OCI-LY3 (cell line): Measurements from ENCODE around the gene TDP1.

Source experiments
- H2AFZ ChIP-seq: fragments of 200-600, 300-600 bp; shearing (Covaris generic); 2 replicates; pipeline ENCODE4 v1.6.0; 2014; ENCODE audit warnings: antibody characterized with exemption, low read depth, low read length
- H3K27ac ChIP-seq: fragments of 200-600, 300-600 bp; sonication (generic); 2 replicates; pipeline ENCODE4 v1.5.1; 2014; ENCODE audit warnings: mild to moderate bottlenecking, low read length, moderate library complexity, mixed read lengths
- H3K27me3 ChIP-seq: fragments of 200-600, 300-600 bp; sonication (generic); 2 replicates; pipeline ENCODE4 v1.6.1; 2014; ENCODE audit warnings: low read depth, low read length, mixed read lengths
- H3K36me3 ChIP-seq: fragments of 200-600, 300-600 bp; sonication (generic); replicated peaks from 2 replicates; pipeline ENCODE3; 2014; ENCODE audit warnings: low read depth, low read length, mixed read lengths
- H3K4me1 ChIP-seq: fragments of 300-600, 200-600 bp; sonication (generic); 2 replicates; pipeline ENCODE4 v1.6.1; 2014; ENCODE audit warnings: low read length, mixed read lengths
- H3K4me2 ChIP-seq: fragments of 200-600, 300-600 bp; sonication (generic); 2 replicates; pipeline ENCODE4 v1.6.1; 2014; ENCODE audit warnings: low read length, mixed read lengths
- H3K4me3 ChIP-seq: fragments of 300-600, 200-600 bp; sonication (generic); 2 replicates; pipeline ENCODE4 v1.5.1; 2014; ENCODE audit warnings: antibody characterized with exemption, mild to moderate bottlenecking, low read length, moderate library complexity
- H3K79me2 ChIP-seq: fragments of 300-600, 200-600 bp; shearing (Covaris generic); 2 replicates; pipeline ENCODE4 v1.6.1; 2014; ENCODE audit warnings: mild to moderate bottlenecking, low read length, mixed read lengths
- H3K9ac ChIP-seq: fragments of 300-600, 200-600 bp; shearing (Covaris generic); 2 replicates; pipeline ENCODE4 v1.6.0; 2014; ENCODE audit warnings: mild to moderate bottlenecking, low read length, moderate library complexity
- H3K9me3 ChIP-seq: fragments of 200-600, 300-600 bp; shearing (Covaris generic); 2 replicates; pipeline ENCODE4 v1.6.1; 2014; ENCODE audit warnings: low read length, mixed read lengths; ENCODE audit not compliant: insufficient read depth
- H4K20me1 ChIP-seq: fragments of 200-600, 300-600 bp; sonication (generic); 2 replicates; pipeline ENCODE4 v1.6.1; 2016; ENCODE audit warnings: low read length, mixed read lengths; ENCODE audit not compliant: insufficient read depth
- EZH2phosphoT487 ChIP-seq: fragments of 200-600 bp; shearing (Covaris generic); IDR thresholded peaks from 2 replicates; pipeline ENCODE4 v1.6.1; 2018; ENCODE audit warnings: antibody characterized with exemption, mixed run types, low read depth
- TF ChIP-seq, protein P1 (sequence below): fragments of 200-600, 300-600 bp; sonication (generic); IDR thresholded peaks from 2 replicates; pipeline ENCODE4 v1.5.1; 2014; ENCODE audit warnings: antibody characterized with exemption, low read length, low read depth

Gene TDP1

DNA sequence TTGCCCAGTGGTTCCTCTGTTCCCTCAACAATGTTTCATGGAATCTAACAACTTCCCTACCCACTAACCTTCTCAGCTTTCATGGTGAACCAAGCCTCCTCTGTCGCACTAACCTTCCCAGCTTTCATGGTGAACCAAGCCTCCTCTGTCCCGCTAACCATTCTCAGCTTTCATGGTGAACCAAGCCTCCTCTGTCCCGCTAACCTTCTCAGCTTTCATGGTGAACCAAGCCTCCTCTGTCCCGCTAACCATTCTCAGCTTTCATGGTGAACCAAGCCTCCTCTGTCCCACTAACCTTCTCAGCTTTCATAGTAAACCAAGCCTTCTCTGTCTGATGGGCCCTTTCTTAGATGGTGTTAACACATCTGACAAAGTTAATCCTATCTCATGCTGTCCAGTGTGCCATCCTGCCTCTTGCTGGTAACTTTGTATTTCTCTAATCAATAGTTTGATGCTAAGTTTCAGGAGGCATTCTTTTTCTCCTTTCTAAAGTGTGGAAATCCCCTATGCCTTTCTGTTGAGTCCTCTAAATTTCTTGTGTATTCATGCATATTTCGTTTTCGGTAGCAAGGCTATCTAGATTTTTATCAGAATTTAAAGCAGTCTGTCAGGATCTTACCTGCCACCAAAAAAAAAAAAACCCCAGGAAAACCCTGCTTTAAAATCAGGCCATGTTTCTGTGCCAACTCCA is 79.3 kb downstream of the TDP1 start:
- TF ChIP-seq, protein P1, sequence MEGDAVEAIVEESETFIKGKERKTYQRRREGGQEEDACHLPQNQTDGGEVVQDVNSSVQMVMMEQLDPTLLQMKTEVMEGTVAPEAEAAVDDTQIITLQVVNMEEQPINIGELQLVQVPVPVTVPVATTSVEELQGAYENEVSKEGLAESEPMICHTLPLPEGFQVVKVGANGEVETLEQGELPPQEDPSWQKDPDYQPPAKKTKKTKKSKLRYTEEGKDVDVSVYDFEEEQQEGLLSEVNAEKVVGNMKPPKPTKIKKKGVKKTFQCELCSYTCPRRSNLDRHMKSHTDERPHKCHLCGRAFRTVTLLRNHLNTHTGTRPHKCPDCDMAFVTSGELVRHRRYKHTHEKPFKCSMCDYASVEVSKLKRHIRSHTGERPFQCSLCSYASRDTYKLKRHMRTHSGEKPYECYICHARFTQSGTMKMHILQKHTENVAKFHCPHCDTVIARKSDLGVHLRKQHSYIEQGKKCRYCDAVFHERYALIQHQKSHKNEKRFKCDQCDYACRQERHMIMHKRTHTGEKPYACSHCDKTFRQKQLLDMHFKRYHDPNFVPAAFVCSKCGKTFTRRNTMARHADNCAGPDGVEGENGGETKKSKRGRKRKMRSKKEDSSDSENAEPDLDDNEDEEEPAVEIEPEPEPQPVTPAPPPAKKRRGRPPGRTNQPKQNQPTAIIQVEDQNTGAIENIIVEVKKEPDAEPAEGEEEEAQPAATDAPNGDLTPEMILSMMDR, result no peak
- TF ChIP-seq EZH2phosphoT487, result no peak
- H3K4me1 ChIP-seq, result peaks cover 19% of the 10 kb centered on the region
- no peaks in the 10 kb centered on the region for H3K9me3 ChIP-seq
- peak overlapping the region; percentile 29 for H3K4me2 ChIP-seq
- no peaks in the 10 kb centered on the region for H3K79me2 ChIP-seq
- no peak overlapping the region for H2AFZ ChIP-seq
- no peaks in the 10 kb centered on the region for H3K27me3 ChIP-seq
- peak overlapping the region; percentile 70 for H3K27ac ChIP-seq
- H3K4me3 ChIP-seq, result no peak overlapping the region
- H4K20me1 ChIP-seq, result no peaks in the 10 kb centered on the region
- H3K9ac ChIP-seq, result no peak overlapping the region
- H3K36me3 ChIP-seq, result peaks cover 57% of the 10 kb centered on the region

GRCh38 chr14:90039253-90040010 is 83.7 kb downstream of the TDP1 start:
- Histone ChIP-seq H3K27me3 (no peaks in the 10 kb centered on the region), H4K20me1 (no peaks in the 10 kb centered on the region), H2AFZ (no peak overlapping the region), H3K27ac (no peak overlapping the region), H3K9me3 (no peaks in the 10 kb centered on the region), H3K4me2 (no peak overlapping the region), H3K79me2 (no peaks in the 10 kb centered on the region), H3K36me3 (peaks cover 62% of the 10 kb centered on the region), H3K4me3 (no peak overlapping the region), H3K4me1 (peaks cover 19% of the 10 kb centered on the region), H3K9ac (no peak overlapping the region)
- TF ChIP-seq, protein P1, result no peak
- TF ChIP-seq EZH2phosphoT487, result no peak

DNA sequence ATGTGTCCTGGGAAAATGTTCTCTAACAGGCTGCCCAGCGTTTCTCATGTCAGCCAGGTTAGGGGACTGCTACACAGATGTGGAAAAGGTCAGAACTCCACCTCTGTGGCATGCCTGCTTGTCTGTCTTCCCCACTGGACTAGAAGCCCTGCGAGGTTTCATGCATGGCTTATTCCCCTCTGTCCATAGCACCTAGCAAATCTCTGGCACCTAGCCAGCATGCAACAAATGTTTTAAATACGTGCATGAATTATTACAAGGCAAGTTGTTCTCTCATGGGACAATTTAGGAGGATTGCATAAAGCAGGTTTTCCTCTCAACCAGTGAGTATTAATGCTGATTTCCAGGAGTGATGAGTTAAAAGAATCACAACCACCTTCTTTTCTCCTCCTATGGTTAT is 84.7 kb downstream of the TDP1 start:
- Histone ChIP-seq H3K36me3 (peaks cover 69% of the 10 kb centered on the region), H3K27me3 (no peaks in the 10 kb centered on the region), H4K20me1 (no peaks in the 10 kb centered on the region), H3K4me1 (peaks cover 10% of the 10 kb centered on the region), H3K27ac (no peak overlapping the region), H3K79me2 (no peaks in the 10 kb centered on the region), H3K9ac (no peak overlapping the region), H3K4me3 (no peak overlapping the region), H2AFZ (no peak overlapping the region), H3K9me3 (no peaks in the 10 kb centered on the region), H3K4me2 (no peak overlapping the region)
- TF ChIP-seq EZH2phosphoT487, result no peak
- TF ChIP-seq, protein P1, result no peak

DNA sequence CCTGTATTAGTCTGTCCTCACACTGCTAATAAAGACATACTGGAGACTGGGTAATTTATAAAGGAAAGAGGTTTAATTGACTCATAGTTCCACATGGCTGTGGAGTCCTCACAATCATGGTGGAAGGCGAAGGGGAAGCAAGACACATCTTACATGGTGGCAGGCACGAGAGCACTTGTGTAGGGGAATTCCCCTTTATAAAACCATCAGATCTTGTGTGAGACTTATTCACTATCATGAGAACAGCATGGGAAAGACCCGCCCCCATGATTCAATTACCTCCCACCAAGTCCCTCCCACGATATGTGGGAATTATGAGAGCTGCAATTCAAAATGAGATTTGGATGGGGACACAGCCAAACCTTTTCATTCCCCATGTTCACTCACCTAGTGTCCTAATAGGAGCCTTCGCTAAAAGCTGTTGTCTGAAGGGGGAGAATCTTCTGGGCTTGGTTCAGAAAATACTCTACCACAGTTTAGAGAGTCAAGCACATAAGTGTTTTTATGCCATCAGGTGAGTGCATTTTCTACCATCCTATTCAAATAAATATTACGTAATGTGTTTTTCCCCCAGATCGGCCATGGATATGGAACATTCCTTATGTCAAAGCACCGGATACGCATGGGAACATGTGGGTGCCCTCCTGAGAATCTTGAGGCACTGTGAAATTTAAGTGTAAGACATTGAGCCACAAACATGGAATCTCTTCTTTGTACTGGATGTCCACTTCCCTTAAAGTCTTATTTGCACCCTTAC is 86.9 kb downstream of the TDP1 start:
- peaks cover 5% of the 10 kb centered on the region; the same call in 1 of the 2 replicates for H3K4me1 ChIP-seq
- H3K79me2 ChIP-seq, result no peaks in the 10 kb centered on the region
- H3K27me3 ChIP-seq, result no peaks in the 10 kb centered on the region
- H3K4me2 ChIP-seq, result no peak overlapping the region
- no peaks in the 10 kb centered on the region for H4K20me1 ChIP-seq
- peaks cover 67% of the 10 kb centered on the region for H3K36me3 ChIP-seq
- H3K9me3 ChIP-seq, result no peaks in the 10 kb centered on the region
- no peak overlapping the region for H3K27ac ChIP-seq
- H2AFZ ChIP-seq, result no peak overlapping the region
- H3K9ac ChIP-seq, result no peak overlapping the region
- H3K4me3 ChIP-seq, result no peak overlapping the region
- TF ChIP-seq, protein P1, result no peak
- no peak for TF ChIP-seq EZH2phosphoT487
